ENCODE measurements around the gene TRPC4. TPM values are rescaled to one million over a fixed set of nuclear protein-coding genes. Genes with fewer than 3 reads are reported as not detected.

Gene TRPC4
- total RNA-seq, 2 experiments from 2014 or later, result not detected

DNA sequence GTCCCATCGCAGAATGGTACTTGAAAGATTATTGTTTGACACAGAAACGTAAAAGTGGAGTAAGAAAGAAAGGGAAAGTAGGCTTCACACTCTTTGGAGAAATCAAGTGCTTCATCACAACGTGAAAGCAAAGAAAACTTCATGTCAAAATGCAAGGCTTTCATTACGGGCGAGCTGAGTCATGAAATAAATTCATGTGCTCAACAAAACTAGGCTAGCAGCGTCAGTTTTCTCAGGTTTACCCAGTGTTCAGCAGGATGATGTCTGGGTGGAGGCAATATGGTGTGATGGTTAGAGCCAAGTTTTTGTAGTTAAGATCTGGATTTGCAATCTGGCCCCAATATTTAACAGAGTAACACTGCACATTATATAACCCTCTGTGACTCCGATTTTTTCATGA, 128.0 kb downstream of the TRPC4 start:
- ATAC-seq (ENCODE audit: poor library complexity), result no peak

GRCh38 chr13:37736045-37736444, 133.5 kb downstream of the TRPC4 start:
- POLR2A ChIA-PET, result no interaction called here
- intact Hi-C loops (cut with DNase I, micrococcal nuclease), result no loop called here
- no peaks in the 10 kb centered on the region for H3K36me3 ChIP-seq (ENCODE audit: insufficient read depth, low read length)

More for the DNA sequence above, 128.0 kb downstream of the TRPC4 start:
- H3K9me3 ChIP-seq (ENCODE audit: control insufficient read depth in 1 of 2, insufficient read depth in 1 of 2, low read length in 2 of 2), result peaks cover 0 to 3% of the 10 kb centered on the region in 2 experiments
- H3K36me3 ChIP-seq (ENCODE audit: insufficient read depth, low read length), result no peaks in the 10 kb centered on the region
- DNase-seq, result no peak
- Mint-ChIP-seq H3K27me3 (no peaks in the 10 kb centered on the region), H3K27ac (no peak overlapping the region), H3K4me3 (no peak overlapping the region), H3K36me3 (ENCODE audit: low read depth) (no peaks in the 10 kb centered on the region), H3K4me1 (ENCODE audit: low read depth) (no peaks in the 10 kb centered on the region), H3K9me3 (no peaks in the 10 kb centered on the region)
- intact Hi-C loops (cut with DNase I, micrococcal nuclease), result no loop called here
- no peak overlapping the region for H3K4me3 ChIP-seq (ENCODE audit: low read length)
- TF ChIP-seq CTCF (IDR thresholded peaks at IDR 0.05), result no peak
- H3K4me1 ChIP-seq (ENCODE audit: insufficient read depth, low read length), result no peaks in the 10 kb centered on the region
- ChIA-PET CTCF (no interaction called here), POLR2A (no interaction called here)
- no peak overlapping the region for H3K27ac ChIP-seq (ENCODE audit: low read depth in 1 of 2, low read length in 2 of 2)
- H3K27me3 ChIP-seq (ENCODE audit: control insufficient read depth in 1 of 2, insufficient read depth in 2 of 2, low read length in 2 of 2), result no peaks in the 10 kb centered on the region

DNA sequence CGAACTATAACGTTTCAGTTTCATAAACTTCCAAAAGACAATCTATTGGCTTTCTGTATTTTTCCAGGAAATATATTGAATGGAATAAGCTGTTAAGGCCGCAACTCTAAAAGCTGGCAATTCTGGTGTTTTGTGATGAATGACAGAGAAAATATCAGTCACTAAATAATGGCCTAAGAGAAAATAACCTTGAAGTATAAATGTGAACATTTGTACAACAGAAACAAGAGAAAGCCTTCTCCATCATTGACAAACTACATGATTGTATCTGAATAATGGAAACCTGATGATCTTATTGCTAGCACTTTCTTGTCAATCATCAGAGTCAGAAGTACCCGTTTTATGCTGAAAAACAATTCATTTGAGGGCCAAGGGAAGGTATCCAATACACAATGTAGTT, 134.3 kb downstream of the TRPC4 start:
- DNase-seq, result no peak
- Mint-ChIP-seq H3K9me3 (no peaks in the 10 kb centered on the region), H3K4me3 (no peak overlapping the region), H3K36me3 (ENCODE audit: low read depth) (no peaks in the 10 kb centered on the region), H3K27ac (no peak overlapping the region), H3K27me3 (no peaks in the 10 kb centered on the region), H3K4me1 (ENCODE audit: low read depth) (no peaks in the 10 kb centered on the region)
- Histone ChIP-seq H3K4me1 (ENCODE audit: insufficient read depth, low read length) (no peaks in the 10 kb centered on the region), H3K27ac (ENCODE audit: low read depth in 1 of 2, low read length in 2 of 2) (no peak overlapping the region), H3K9me3 (ENCODE audit: control insufficient read depth in 1 of 2, insufficient read depth in 1 of 2, low read length in 2 of 2) (no peaks in the 10 kb centered on the region), H3K4me3 (ENCODE audit: low read length) (no peak overlapping the region), H3K27me3 (ENCODE audit: control insufficient read depth in 1 of 2, insufficient read depth in 2 of 2, low read length in 2 of 2) (no peaks in the 10 kb centered on the region), H3K36me3 (ENCODE audit: insufficient read depth, low read length) (no peaks in the 10 kb centered on the region)
- POLR2A ChIA-PET, result no interaction called here
- CTCF ChIA-PET, result no interaction called here
- no peak for ATAC-seq (ENCODE audit: poor library complexity)
- intact Hi-C loops (cut with DNase I, micrococcal nuclease), result no loop called here
- TF ChIP-seq CTCF (IDR thresholded peaks at IDR 0.05), result no peak

More at GRCh38 chr13:37736045-37736444, 133.5 kb downstream of the TRPC4 start:
- no peaks in the 10 kb centered on the region for H3K4me1 Mint-ChIP-seq (ENCODE audit: low read depth)
- no peaks in the 10 kb centered on the region for H3K9me3 ChIP-seq (ENCODE audit: control insufficient read depth in 1 of 2, insufficient read depth in 1 of 2, low read length in 2 of 2)
- H3K27ac Mint-ChIP-seq, result no peak overlapping the region
- no peaks in the 10 kb centered on the region for H3K27me3 Mint-ChIP-seq
- ATAC-seq (ENCODE audit: poor library complexity) (no peak), DNase-seq (no peak)
- H3K27me3 ChIP-seq (ENCODE audit: control insufficient read depth in 1 of 2, insufficient read depth in 2 of 2, low read length in 2 of 2), result no peaks in the 10 kb centered on the region
- H3K27ac ChIP-seq (ENCODE audit: low read depth in 1 of 2, low read length in 2 of 2), result no peak overlapping the region
- H3K4me3 ChIP-seq (ENCODE audit: low read length), result no peak overlapping the region
- H3K4me1 ChIP-seq (ENCODE audit: insufficient read depth, low read length), result no peaks in the 10 kb centered on the region
- H3K9me3 Mint-ChIP-seq, result no peaks in the 10 kb centered on the region
- H3K4me3 Mint-ChIP-seq, result no peak overlapping the region
- no peaks in the 10 kb centered on the region for H3K36me3 Mint-ChIP-seq (ENCODE audit: low read depth)
- no peak for TF ChIP-seq CTCF (IDR thresholded peaks at IDR 0.05)
- CTCF ChIA-PET, result interaction anchor here (0.6 kb wide), 1 partner anchor 19 kb away, joined by 3 read pairs; no protein-coding TSS in a partner anchor
